HG03460 (cell line): ENCODE results near the gene GTF2H2C_2.
"Not testable (repeated sequence)": the region's sequence is repeated elsewhere in the genome, so short reads cannot be mapped to it uniquely, and the experiment has no call there.

ENCODE experiments used
- ATAC-seq: cut with Tn5 transposase; IDR thresholded peaks from one replicate; pipeline ENCODE4 v1.9.1; 2021; ENCODE audit not compliant: unreplicated experiment

Gene GTF2H2C_2

GRCh38 chr5:70415117-70415516, at the start of gene GTF2H2C_2:
GTF2H2C_2 (plus strand) TSS chr5:70415368.
- ATAC-seq, result peak; percentile 93

GRCh38 chr5:70400984-70401686, 14.0 kb upstream of the GTF2H2C_2 start:
- not testable (repeated sequence) for ATAC-seq

- not testable (repeated sequence) for ATAC-seq
Observed at GRCh38 chr5:70421322-70421721, 6.2 kb downstream of the GTF2H2C_2 start.

GRCh38 chr5:70423215-70423614, 8.0 kb downstream of the GTF2H2C_2 start:
- ATAC-seq, result not testable (repeated sequence)

GRCh38 chr5:70438518-70438917, 23.4 kb downstream of the GTF2H2C_2 start:
- ATAC-seq, result not testable (repeated sequence)

- ATAC-seq, result not testable (repeated sequence)
Observed at GRCh38 chr5:70449565-70449964, 34.4 kb downstream of the GTF2H2C_2 start.

GRCh38 chr5:70451249-70451984, 36.2 kb downstream of the GTF2H2C_2 start:
- not testable (repeated sequence) for ATAC-seq

GRCh38 chr5:70457093-70457492, 41.9 kb downstream of the GTF2H2C_2 start:
- ATAC-seq, result peak; percentile 81

- ATAC-seq, result not testable (repeated sequence)
Observed at GRCh38 chr5:70459188-70459587, 44.0 kb downstream of the GTF2H2C_2 start.

- ATAC-seq, result not testable (repeated sequence)
Observed at GRCh38 chr5:70461984-70462383, 46.8 kb downstream of the GTF2H2C_2 start.

- not testable (repeated sequence) for ATAC-seq
Observed at GRCh38 chr5:70464019-70464637, 49.0 kb downstream of the GTF2H2C_2 start.

- ATAC-seq, result not testable (repeated sequence)
Observed at GRCh38 chr5:70469926-70470509, 54.9 kb downstream of the GTF2H2C_2 start.
